Measurements from ENCODE around the gene BPTF. TPM values are rescaled to one million over a fixed set of nuclear protein-coding genes. Genes with fewer than 3 reads are reported as not detected.
"Not testable (repeated sequence)": the region's sequence is repeated elsewhere in the genome, so short reads cannot be mapped to it uniquely, and the experiment has no call there.

BPTF gene
- total and polyA plus RNA-seq, 12 donors: 17.3 to 91.6 (median 62.2) TPM

DNA sequence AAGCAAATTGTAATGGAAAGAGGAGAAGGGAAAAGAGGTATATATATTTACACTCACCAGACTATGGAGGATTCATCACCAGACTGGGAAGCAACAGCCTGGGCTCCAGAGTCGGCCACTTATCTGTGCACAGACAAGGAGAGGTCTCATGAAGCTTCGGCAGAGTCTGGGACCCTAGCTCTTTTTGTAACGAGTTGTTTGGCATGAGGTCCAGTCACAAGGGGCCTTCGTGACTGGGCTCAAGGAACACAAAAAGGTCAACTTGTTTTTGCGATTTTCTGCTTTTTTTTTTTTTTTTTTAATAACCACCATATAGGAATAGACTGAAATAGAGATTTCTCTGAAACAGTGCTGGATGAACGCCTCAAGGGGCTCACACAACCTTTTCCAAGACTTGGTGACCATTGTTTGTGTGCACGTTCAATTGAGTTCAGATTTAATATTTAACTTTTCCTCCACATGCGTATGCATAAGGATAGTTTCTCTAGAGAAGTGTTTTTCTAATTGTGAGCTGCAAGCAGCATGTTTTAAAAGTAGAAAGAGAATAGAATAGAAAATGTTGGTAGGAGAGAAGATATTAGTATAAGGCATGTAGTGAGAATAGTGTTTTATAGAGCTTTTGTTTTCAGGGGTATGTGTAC, 25.8 kb downstream of the BPTF start:
- H3K27me3 ChIP-seq: no peaks in the 10 kb centered on the region
- WGBS, 4 donors: 72 to 77% (median 76%) methylated on average over 8 of the region's 8 CpGs
- H3K9me3 ChIP-seq (replicated peaks in 1 of 3): no peaks in the 10 kb centered on the region
- TF ChIP-seq, protein P1, sequence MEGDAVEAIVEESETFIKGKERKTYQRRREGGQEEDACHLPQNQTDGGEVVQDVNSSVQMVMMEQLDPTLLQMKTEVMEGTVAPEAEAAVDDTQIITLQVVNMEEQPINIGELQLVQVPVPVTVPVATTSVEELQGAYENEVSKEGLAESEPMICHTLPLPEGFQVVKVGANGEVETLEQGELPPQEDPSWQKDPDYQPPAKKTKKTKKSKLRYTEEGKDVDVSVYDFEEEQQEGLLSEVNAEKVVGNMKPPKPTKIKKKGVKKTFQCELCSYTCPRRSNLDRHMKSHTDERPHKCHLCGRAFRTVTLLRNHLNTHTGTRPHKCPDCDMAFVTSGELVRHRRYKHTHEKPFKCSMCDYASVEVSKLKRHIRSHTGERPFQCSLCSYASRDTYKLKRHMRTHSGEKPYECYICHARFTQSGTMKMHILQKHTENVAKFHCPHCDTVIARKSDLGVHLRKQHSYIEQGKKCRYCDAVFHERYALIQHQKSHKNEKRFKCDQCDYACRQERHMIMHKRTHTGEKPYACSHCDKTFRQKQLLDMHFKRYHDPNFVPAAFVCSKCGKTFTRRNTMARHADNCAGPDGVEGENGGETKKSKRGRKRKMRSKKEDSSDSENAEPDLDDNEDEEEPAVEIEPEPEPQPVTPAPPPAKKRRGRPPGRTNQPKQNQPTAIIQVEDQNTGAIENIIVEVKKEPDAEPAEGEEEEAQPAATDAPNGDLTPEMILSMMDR (IDR thresholded peaks at IDR 0.05): no peak
- TF ChIP-seq POLR2A (IDR thresholded peaks at IDR 0.05): no peak
- intact Hi-C loops (cut with DNase I): no loop called here
- H3K4me1 ChIP-seq (replicated peaks in 1 of 2): peaks cover 0 to 25% of the 10 kb centered on the region in 2 donors
- peaks cover 0 to 12% of the 10 kb centered on the region in 2 donors for H3K36me3 ChIP-seq (replicated peaks in 1 of 2)
- DNase-seq: no peak
- no peak overlapping the region for H3K4me3 ChIP-seq
- no peak overlapping the region for H3K27ac ChIP-seq

DNA sequence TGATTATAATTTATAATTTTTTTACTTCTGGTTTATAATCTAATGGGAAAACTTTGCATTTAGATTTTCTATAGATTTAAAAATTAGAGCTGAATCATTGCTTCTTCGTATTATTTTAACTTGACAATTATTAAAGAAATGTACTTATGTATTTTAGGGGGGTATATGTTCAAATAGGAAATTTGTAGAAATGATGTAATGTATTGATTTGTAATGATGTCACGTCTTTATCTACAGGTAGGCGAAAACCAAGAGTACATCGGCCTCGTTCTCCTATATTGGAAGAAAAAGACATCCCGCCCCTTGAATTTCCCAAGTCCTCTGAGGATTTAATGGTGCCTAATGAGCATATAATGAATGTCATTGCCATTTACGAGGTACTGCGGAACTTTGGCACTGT, 28.4 kb downstream of the BPTF start:
- 94 to 97% (median 96%) methylated on average over 8 of the region's 8 CpGs for WGBS, 4 donors
- intact Hi-C loops (cut with DNase I): no loop called here
- Histone ChIP-seq H3K36me3 (replicated peaks in 1 of 2) (peaks cover 0 to 12% of the 10 kb centered on the region in 2 donors), H3K27me3 (no peaks in the 10 kb centered on the region), H3K27ac (no peak overlapping the region), H3K9me3 (replicated peaks in 1 of 3) (no peaks in the 10 kb centered on the region), H3K4me1 (replicated peaks in 1 of 2) (peaks cover 0 to 18% of the 10 kb centered on the region in 2 donors), H3K4me3 (no peak overlapping the region)
- TF ChIP-seq, protein P1 (IDR thresholded peaks at IDR 0.05): no peak
- no peak for TF ChIP-seq POLR2A (IDR thresholded peaks at IDR 0.05)
- no peak for DNase-seq

DNA sequence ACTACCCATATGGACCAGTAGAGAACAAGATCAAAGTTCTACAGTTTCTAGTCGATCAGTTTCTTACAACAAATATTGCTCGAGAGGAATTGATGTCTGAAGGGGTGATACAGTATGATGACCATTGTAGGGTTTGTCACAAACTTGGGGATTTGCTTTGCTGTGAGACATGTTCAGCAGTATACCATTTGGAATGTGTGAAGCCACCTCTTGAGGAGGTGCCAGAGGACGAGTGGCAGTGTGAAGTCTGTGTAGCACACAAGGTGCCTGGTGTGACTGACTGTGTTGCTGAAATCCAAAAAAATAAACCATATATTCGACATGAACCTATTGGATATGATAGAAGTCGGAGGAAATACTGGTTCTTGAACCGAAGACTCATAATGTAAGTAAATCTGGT, 29.1 kb downstream of the BPTF start:
- DNase-seq: no peak
- Histone ChIP-seq H3K4me1 (replicated peaks in 1 of 2) (peaks cover 0 to 23% of the 10 kb centered on the region in 2 donors), H3K9me3 (replicated peaks in 1 of 3) (no peaks in the 10 kb centered on the region), H3K27ac (no peak overlapping the region), H3K27me3 (no peaks in the 10 kb centered on the region), H3K36me3 (replicated peaks in 1 of 2) (peaks cover 0 to 12% of the 10 kb centered on the region in 2 donors), H3K4me3 (no peak overlapping the region)
- intact Hi-C loops (cut with DNase I): no loop called here
- 90 to 94% (median 92%) methylated on average over 6 of the region's 6 CpGs for WGBS, 4 donors
- no peak for TF ChIP-seq POLR2A (IDR thresholded peaks at IDR 0.05)
- TF ChIP-seq, protein P1 (IDR thresholded peaks at IDR 0.05): no peak

DNA sequence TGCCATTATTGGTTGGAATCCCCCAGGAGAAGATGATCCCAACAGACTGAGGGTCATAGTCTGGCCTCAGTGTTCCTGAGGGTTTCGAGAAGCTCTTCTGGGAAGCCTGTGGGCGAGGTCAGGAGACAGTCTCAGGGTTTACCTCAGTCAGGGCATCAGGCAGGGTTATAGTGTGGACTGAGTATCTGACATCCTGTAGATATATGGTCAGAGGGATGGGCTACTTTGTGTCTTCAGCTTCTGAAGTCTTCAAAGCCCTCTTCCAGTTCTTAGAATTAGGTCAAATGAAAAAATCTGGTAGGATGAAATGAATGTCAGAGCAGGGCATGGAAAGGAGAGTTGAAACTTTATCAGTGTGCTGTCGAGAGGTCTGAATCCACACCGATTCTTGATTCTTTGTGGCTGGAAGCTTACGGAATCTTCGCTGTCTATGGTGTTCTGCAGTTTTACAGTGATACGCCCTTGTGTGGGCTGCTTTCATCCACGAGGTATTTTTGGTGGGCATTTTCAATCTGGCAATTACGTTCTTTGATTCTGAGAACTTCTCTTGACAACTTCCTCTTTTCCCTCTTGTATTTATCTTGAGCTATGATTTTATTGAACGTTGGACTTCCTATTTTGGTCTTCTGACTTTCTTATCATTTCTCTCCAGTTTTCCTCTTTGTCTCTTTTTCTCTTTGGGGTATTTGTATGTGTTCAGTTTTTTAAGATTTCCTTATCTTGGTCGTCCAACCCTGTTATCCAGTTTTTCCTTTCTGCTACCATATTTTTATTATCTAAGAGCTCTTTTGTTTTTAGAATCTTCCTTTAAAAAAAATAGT, 30.4 kb downstream of the BPTF start:
- Histone ChIP-seq H3K4me3 (no peak overlapping the region), H3K9me3 (replicated peaks in 1 of 3) (no peaks in the 10 kb centered on the region), H3K27me3 (no peaks in the 10 kb centered on the region), H3K27ac (no peak overlapping the region), H3K4me1 (replicated peaks in 1 of 2) (peaks cover 0 to 34% of the 10 kb centered on the region in 2 donors), H3K36me3 (replicated peaks in 1 of 2) (peaks cover 0 to 12% of the 10 kb centered on the region in 2 donors)
- no peak for DNase-seq
- 69 to 73% (median 72%) methylated on average over 11 of the region's 11 CpGs for WGBS, 4 donors
- TF ChIP-seq POLR2A (IDR thresholded peaks at IDR 0.05): no peak
- TF ChIP-seq, protein P1 (IDR thresholded peaks at IDR 0.05): no peak
- intact Hi-C loops (cut with DNase I): no loop called here

DNA sequence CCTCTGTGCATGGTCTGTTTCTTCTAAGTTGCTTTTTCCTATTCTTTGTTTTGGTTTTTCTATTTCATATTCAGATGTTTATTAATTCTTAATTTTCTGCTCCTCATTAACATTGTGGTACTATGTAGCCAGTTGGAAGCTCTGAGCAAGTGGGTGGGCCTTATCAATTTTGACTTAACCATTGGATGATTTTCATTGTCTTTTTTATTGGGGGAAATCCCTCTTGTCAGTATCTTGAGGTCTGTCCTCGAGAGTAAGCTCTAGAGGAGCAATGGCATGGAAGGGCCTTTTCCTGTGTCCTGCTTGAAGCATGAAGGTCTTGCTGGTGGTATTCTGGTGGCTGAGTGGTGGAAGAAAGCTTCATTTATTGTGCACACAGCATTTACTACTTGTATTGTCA, 31.1 kb downstream of the BPTF start:
- H3K27ac ChIP-seq; H3K9me3 ChIP-seq (replicated peaks in 1 of 3); H3K4me3 ChIP-seq; DNase-seq; intact Hi-C loops (cut with DNase I); H3K27me3 ChIP-seq: not testable (repeated sequence)
- H3K36me3 ChIP-seq (replicated peaks in 1 of 2): peaks cover 0 to 12% of the 10 kb centered on the region in 2 donors
- H3K4me1 ChIP-seq (replicated peaks in 1 of 2): peaks cover 0 to 36% of the 10 kb centered on the region in 2 donors
- WGBS, 4 donors: 41 to 53% (median 47%) methylated on average over 1 of the region's 1 CpG

Measured in adrenal gland (tissue), 12 donors.